ENCODE measurements around the gene ALDH1B1.
"Not testable (repeated sequence)": the region's sequence is repeated elsewhere in the genome, so short reads cannot be mapped to it uniquely, and the experiment has no call there.

Gene ALDH1B1

GRCh38 chr9:38362852-38363588 lies 29.5 kb upstream of the ALDH1B1 start:
- DNase-seq: no peak

- DNase-seq: no peak
These were observed 28.9 kb upstream of the ALDH1B1 start for GRCh38 chr9:38363589-38363925.

GRCh38 chr9:38367898-38368297 lies 24.6 kb upstream of the ALDH1B1 start:
- DNase-seq: no peak

- DNase-seq: no peak
These were observed 23.8 kb upstream of the ALDH1B1 start for GRCh38 chr9:38368731-38369130.

- no peak for DNase-seq
These were observed 22.3 kb upstream of the ALDH1B1 start for GRCh38 chr9:38370176-38370575.

GRCh38 chr9:38371495-38371894 lies 21.0 kb upstream of the ALDH1B1 start:
- DNase-seq: no peak

GRCh38 chr9:38372762-38373619 lies 19.5 kb upstream of the ALDH1B1 start:
- DNase-seq: no peak

- DNase-seq: no peak
These were observed 18.8 kb upstream of the ALDH1B1 start for GRCh38 chr9:38373679-38374078.

GRCh38 chr9:38374847-38375571 lies 17.5 kb upstream of the ALDH1B1 start:
- no peak for DNase-seq

GRCh38 chr9:38375572-38375963 lies 16.9 kb upstream of the ALDH1B1 start:
- no peak for DNase-seq

- no peak for DNase-seq
These were observed 16.4 kb upstream of the ALDH1B1 start for GRCh38 chr9:38376021-38376670.

GRCh38 chr9:38377336-38378083 lies 15.0 kb upstream of the ALDH1B1 start:
- not testable (repeated sequence) for DNase-seq

GRCh38 chr9:38380230-38380871 lies 12.2 kb upstream of the ALDH1B1 start:
- no peak for DNase-seq

- no peak for DNase-seq
These were observed 11.5 kb upstream of the ALDH1B1 start for GRCh38 chr9:38380872-38381534.

- no peak for DNase-seq
These were observed 10.4 kb upstream of the ALDH1B1 start for GRCh38 chr9:38382141-38382540.

- no peak for DNase-seq
These were observed 7.3 kb upstream of the ALDH1B1 start for GRCh38 chr9:38384990-38385848.

- no peak for DNase-seq
These were observed 6.6 kb upstream of the ALDH1B1 start for GRCh38 chr9:38385896-38386295.

GRCh38 chr9:38386319-38386895 lies 6.1 kb upstream of the ALDH1B1 start:
- DNase-seq: no peak

GRCh38 chr9:38387066-38387465 lies 5.4 kb upstream of the ALDH1B1 start:
- DNase-seq: no peak

GRCh38 chr9:38387751-38388150 lies 4.8 kb upstream of the ALDH1B1 start:
- no peak for DNase-seq
